ENCODE results near the gene TAF1. TPM values are rescaled to one million over a fixed set of nuclear protein-coding genes. Genes with fewer than 3 reads are reported as not detected.
"Not testable (repeated sequence)": the region's sequence is repeated elsewhere in the genome, so short reads cannot be mapped to it uniquely, and the experiment has no call there.

Gene TAF1
- total and polyA plus RNA-seq, 2 donors (not counting 1 experiment from before 2014, with no cell fraction given), result 19.3 to 49.0 TPM

GRCh38 chrX:71504346-71504745 lies 138.2 kb downstream of the TAF1 start:
- H2AFZ ChIP-seq (ENCODE audit: low read length), result no peak overlapping the region
- no peaks in the 10 kb centered on the region for H3K27me3 ChIP-seq (ENCODE audit: control insufficient read depth, insufficient read depth, low read length)
- H3K4me2 ChIP-seq (ENCODE audit: extremely low read depth, insufficient read depth, low read length), result no peak overlapping the region
- H3K9ac ChIP-seq (ENCODE audit: insufficient read depth, low read length), result no peak overlapping the region
- no peak overlapping the region for H3K27ac ChIP-seq (ENCODE audit: insufficient read depth, low read length)
- TF ChIP-seq CTCF (conservative IDR thresholded peaks at IDR 0.05 in 1 of 2, IDR thresholded peaks at IDR 0.05 in 1 of 2; ENCODE audit: low read depth in 1 of 2, low read length in 2 of 2), result no peak
- no peak for TF ChIP-seq EZH2 (IDR thresholded peaks at IDR 0.05; ENCODE audit: low read length, missing control alignments)
- no peaks in the 10 kb centered on the region for H4K20me1 ChIP-seq (ENCODE audit: control insufficient read depth, extremely low read depth, insufficient read depth, low read length)
- H3K79me2 ChIP-seq (ENCODE audit: control insufficient read depth, insufficient read depth, low read length), result no peaks in the 10 kb centered on the region
- H3K4me3 ChIP-seq (replicated peaks in 1 of 4; ENCODE audit: control extremely low read depth in 1 of 4, insufficient read depth in 1 of 4, low read depth in 3 of 4, low read length in 4 of 4), result no peak overlapping the region
- no peaks in the 10 kb centered on the region for H3K9me3 ChIP-seq (ENCODE audit: control insufficient read depth, insufficient read depth, low read depth, low read length)
- H3K36me3 ChIP-seq (ENCODE audit: control insufficient read depth, insufficient read depth, low read length), result no peaks in the 10 kb centered on the region
- no peak for DNase-seq (ENCODE audit: low read depth in 2 of 2)
- H3K4me1 ChIP-seq (ENCODE audit: control insufficient read depth, extremely low read depth, insufficient read depth, low read length), result no peaks in the 10 kb centered on the region

GRCh38 chrX:71509289-71509688 lies 143.1 kb downstream of the TAF1 start:
- Histone ChIP-seq H3K9ac (ENCODE audit: insufficient read depth, low read length) (no peak overlapping the region), H3K27me3 (ENCODE audit: control insufficient read depth, insufficient read depth, low read length) (no peaks in the 10 kb centered on the region), H4K20me1 (ENCODE audit: control insufficient read depth, extremely low read depth, insufficient read depth, low read length) (no peaks in the 10 kb centered on the region), H2AFZ (ENCODE audit: low read length) (no peak overlapping the region), H3K36me3 (ENCODE audit: control insufficient read depth, insufficient read depth, low read length) (no peaks in the 10 kb centered on the region), H3K4me3 (replicated peaks in 1 of 4; ENCODE audit: control extremely low read depth in 1 of 4, insufficient read depth in 1 of 4, low read depth in 3 of 4, low read length in 4 of 4) (no peak overlapping the region), H3K9me3 (ENCODE audit: control insufficient read depth, insufficient read depth, low read depth, low read length) (no peaks in the 10 kb centered on the region), H3K4me2 (ENCODE audit: extremely low read depth, insufficient read depth, low read length) (no peak overlapping the region), H3K27ac (ENCODE audit: insufficient read depth, low read length) (no peak overlapping the region), H3K79me2 (ENCODE audit: control insufficient read depth, insufficient read depth, low read length) (no peaks in the 10 kb centered on the region), H3K4me1 (ENCODE audit: control insufficient read depth, extremely low read depth, insufficient read depth, low read length) (no peaks in the 10 kb centered on the region)
- no peak for TF ChIP-seq CTCF (conservative IDR thresholded peaks at IDR 0.05 in 1 of 2, IDR thresholded peaks at IDR 0.05 in 1 of 2; ENCODE audit: low read depth in 1 of 2, low read length in 2 of 2)
- TF ChIP-seq EZH2 (IDR thresholded peaks at IDR 0.05; ENCODE audit: low read length, missing control alignments), result no peak
- no peak for DNase-seq (ENCODE audit: low read depth in 2 of 2)

GRCh38 chrX:71510161-71510560 lies 144.0 kb downstream of the TAF1 start:
- no peaks in the 10 kb centered on the region for H3K4me1 ChIP-seq (ENCODE audit: control insufficient read depth, extremely low read depth, insufficient read depth, low read length)
- H2AFZ ChIP-seq (ENCODE audit: low read length), result no peak overlapping the region
- no peaks in the 10 kb centered on the region for H4K20me1 ChIP-seq (ENCODE audit: control insufficient read depth, extremely low read depth, insufficient read depth, low read length)
- H3K27ac ChIP-seq (ENCODE audit: insufficient read depth, low read length), result no peak overlapping the region
- no peak overlapping the region for H3K4me2 ChIP-seq (ENCODE audit: extremely low read depth, insufficient read depth, low read length)
- H3K27me3 ChIP-seq (ENCODE audit: control insufficient read depth, insufficient read depth, low read length), result no peaks in the 10 kb centered on the region
- H3K9me3 ChIP-seq (ENCODE audit: control insufficient read depth, insufficient read depth, low read depth, low read length), result no peaks in the 10 kb centered on the region
- no peak overlapping the region for H3K9ac ChIP-seq (ENCODE audit: insufficient read depth, low read length)
- TF ChIP-seq EZH2 (IDR thresholded peaks at IDR 0.05; ENCODE audit: low read length, missing control alignments), result no peak
- TF ChIP-seq CTCF (conservative IDR thresholded peaks at IDR 0.05 in 1 of 2, IDR thresholded peaks at IDR 0.05 in 1 of 2; ENCODE audit: low read depth in 1 of 2, low read length in 2 of 2), result no peak
- H3K36me3 ChIP-seq (ENCODE audit: control insufficient read depth, insufficient read depth, low read length), result no peaks in the 10 kb centered on the region
- DNase-seq (ENCODE audit: low read depth in 2 of 2), result no peak
- no peaks in the 10 kb centered on the region for H3K79me2 ChIP-seq (ENCODE audit: control insufficient read depth, insufficient read depth, low read length)
- H3K4me3 ChIP-seq (replicated peaks in 1 of 4; ENCODE audit: control extremely low read depth in 1 of 4, insufficient read depth in 1 of 4, low read depth in 3 of 4, low read length in 4 of 4), result no peak overlapping the region

- H3K36me3 ChIP-seq (ENCODE audit: control insufficient read depth, insufficient read depth, low read length); H3K9me3 ChIP-seq (ENCODE audit: control insufficient read depth, insufficient read depth, low read depth, low read length); H3K27me3 ChIP-seq (ENCODE audit: control insufficient read depth, insufficient read depth, low read length); DNase-seq (ENCODE audit: low read depth in 2 of 2); H4K20me1 ChIP-seq (ENCODE audit: control insufficient read depth, extremely low read depth, insufficient read depth, low read length); H3K4me3 ChIP-seq (replicated peaks in 1 of 4; ENCODE audit: control extremely low read depth in 1 of 4, insufficient read depth in 1 of 4, low read depth in 3 of 4, low read length in 4 of 4); H3K27ac ChIP-seq (ENCODE audit: insufficient read depth, low read length); H3K79me2 ChIP-seq (ENCODE audit: control insufficient read depth, insufficient read depth, low read length); H2AFZ ChIP-seq (ENCODE audit: low read length); H3K4me1 ChIP-seq (ENCODE audit: control insufficient read depth, extremely low read depth, insufficient read depth, low read length); H3K4me2 ChIP-seq (ENCODE audit: extremely low read depth, insufficient read depth, low read length); H3K9ac ChIP-seq (ENCODE audit: insufficient read depth, low read length): not testable (repeated sequence)
Measured at GRCh38 chrX:71513731-71514130, 147.6 kb downstream of the TAF1 start.

Measured in fibroblast of lung (primary cell).